ENCODE data around the gene SOX10.
"Not testable (repeated sequence)": the region's sequence is repeated elsewhere in the genome, so short reads cannot be mapped to it uniquely, and the experiment has no call there.

SOX10 gene

DNA sequence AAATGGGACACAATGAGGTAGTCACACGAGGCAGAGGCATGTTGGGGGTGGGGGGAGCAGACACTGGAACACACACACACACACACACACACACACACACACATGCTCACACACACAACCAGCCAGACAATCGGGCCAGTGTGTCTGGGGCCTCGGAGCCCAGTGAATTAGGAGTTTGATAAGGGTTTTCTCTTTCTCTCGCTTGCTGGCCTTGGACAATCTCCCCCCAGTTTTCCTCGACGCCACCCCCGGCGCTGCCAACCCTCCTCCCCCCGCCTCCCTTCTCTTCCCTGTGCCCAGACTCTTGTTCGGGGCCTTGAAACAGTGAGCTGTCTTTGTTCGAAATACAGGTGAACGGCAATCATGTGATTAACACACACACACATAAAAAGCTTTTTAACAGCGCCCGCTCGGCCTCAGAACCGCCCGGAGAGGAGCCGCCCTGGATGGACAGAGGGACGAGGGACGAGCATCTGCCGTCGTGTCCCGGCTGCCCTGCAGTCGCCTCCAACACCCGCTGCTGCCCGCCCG, 1.5 kb upstream of the SOX10 start:
- no peak for DNase-seq (ENCODE audit: low read depth)

DNA sequence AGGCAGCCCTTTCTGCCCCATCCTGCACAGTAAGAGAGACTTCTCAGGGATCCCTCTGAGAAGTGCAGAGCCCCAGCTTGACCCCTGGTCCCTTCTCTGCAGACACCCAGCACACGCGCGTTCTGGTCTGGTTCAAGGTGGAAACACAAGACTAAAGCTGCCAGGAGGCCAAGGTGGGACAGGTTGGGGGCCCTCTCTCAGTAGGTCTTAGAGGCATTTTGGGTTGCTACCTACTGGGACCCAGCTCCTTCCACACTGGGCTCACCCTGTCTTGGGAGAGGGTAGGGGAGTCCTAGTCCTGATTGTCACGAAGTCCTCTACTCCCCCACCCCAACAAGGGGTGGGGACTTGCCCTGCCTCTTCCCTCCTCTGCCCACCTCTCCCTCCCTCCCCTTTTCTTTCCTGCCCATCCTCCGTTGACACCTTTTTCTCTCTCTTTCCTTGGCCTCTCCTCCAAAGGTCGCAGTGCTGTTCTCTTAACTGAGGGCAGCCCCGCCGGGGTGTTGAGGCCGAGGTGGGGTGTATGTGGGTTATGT, 763 bp upstream of the SOX10 start:
- no peak for DNase-seq (ENCODE audit: low read depth)

DNA sequence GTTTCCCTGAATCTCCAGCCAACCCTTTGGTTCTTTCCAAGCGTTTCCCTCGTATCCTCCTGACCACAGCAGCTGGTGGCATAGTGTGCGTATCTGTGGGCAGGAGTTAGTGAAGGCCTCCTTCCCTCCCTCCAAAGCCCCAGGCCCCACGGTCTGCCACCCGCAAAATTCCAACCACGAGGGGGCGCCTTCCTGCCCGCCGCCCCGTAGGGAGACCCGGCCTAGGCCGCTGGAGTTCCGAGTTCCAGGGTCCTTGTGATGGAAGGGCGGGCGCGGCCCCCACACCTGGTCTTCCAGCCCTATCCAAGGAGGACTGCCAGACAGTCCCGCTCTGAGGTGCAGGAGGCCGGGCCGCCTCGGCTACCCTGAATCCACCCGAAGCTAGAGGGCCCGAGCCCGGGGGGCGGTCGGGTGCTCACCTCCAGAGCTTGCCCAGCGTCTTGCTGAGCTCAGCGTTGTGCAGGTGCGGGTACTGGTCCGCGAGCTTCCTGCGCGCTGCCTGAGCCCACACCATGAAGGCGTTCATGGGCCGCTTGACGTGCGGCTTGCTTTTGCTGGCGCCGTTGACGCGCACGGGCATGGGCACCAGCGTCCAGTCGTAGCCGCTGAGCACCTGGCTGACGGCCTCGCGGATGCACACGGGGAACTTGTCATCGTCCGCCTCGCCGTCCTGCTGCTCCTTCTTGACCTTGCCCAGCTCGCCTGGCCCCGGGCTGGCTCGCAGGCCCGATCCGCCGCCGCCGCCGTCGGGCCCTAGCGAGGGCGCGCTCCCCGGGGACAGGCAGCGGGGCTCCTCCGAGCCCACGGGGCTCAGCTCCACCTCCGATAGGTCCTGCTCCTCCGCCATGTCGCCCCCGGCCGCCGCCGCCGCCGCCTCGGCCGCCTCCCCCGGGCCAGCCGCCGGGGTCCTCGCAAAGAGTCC, 1.2 kb downstream of the SOX10 start:
- DNase-seq (ENCODE audit: low read depth) = no peak

DNA sequence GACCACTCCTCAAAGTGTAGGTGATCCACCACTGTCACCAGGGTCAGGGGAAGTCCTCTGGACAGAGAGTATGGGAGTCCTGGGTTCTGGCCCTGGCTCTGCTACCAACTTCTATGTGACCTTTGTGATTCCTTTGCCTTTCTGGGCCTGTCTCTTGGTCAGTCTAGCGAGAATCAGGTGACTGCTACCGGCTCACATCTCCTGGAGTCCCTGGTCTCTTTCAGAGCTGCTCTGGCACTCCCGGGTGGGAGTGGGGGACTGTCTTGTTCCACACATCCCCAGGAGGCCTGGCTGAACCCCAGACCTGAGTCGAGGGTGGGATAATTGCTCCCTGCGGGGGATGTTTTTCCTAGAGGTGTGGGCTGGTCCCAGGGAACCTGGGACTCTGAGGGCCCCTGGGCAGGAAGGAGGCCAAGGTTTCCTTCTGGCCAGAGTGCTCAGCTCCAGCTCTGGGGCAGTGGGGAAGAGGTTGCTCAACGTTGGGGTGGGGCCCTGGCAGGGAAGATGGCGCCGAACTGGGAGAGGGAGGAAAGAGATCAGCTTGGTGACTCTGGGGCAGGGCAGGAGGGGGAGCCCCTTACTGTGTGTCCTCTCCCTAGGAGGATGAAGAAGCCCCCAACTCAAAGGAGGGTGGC, 2.1 kb downstream of the SOX10 start:
- DNase-seq (ENCODE audit: low read depth) = no peak

DNA sequence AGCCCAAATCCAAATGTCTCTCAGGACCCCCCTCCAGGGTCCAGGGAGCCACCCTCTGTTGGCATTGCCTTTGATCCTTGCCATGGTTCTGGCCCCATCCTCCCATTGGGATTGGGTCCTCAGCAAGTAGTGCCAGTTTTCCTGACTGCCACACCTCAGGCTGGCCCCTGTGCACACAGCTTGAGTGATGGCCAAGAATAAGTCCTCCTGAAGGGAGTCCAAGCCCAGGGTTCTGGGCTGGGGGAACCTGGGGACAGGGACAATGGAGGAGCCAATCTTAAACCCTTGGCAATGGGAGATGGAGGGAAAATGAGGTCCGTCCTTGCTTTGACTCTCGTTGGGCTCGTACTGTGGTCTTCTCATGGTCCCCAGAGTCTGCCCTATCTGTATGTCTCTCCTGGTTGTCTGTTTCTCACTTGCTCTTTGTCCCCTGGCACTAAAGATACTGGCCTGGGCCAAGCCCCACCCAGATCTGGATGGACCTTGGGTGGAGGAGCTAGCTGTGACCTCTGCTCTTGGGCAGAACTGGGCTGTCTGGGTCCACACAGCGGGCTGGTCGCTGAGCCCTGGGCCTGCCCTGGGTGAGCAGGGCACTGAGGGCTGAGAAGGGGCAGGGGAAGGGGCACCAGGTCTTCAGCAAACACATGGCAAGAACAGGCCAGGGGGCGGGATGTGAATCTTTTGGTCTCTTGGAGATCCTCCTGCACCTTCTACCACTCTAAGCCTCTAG, 2.9 kb downstream of the SOX10 start:
- no peak for DNase-seq (ENCODE audit: low read depth)

DNA sequence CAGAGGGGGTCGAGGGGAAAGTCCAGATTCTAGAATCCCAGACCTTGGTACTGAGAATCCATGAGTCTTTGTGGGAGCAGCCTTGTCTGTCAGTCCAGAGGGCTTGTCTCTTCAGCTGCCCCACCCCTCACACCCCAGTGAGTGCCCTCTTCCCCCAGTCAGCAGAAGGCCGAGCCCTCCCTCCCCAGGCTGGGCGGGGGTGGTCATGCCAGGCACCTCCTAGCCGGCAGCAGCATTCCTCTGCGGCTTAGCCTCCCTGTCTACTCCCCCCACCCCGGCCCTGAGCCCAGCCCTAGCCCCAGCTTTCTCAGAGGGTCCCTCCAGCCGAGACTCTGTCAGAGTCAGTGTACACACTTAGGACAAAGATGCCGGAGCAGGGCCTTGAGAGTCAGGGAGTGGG, 4.6 kb downstream of the SOX10 start:
- no peak for DNase-seq (ENCODE audit: low read depth)

DNA sequence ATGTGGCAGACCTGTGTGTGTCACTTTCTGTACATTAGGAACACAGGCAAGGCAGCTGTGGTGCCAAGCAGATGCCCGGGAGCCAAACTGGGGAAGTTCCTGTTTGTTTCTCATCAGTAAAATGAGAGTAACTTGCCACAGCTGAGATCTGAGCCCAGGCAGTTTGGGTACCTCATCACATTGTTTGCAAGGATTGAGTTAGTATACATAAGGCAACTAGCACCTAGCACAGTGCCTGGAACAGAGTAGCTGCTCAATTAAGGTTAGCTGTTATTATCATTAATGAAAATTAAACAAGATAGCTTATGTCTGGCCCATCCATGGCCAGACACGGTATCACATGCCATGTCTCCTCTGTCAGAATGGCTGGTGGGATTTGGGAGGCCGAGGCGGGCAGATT, 7.8 kb downstream of the SOX10 start:
- DNase-seq (ENCODE audit: low read depth) = no peak

DNA sequence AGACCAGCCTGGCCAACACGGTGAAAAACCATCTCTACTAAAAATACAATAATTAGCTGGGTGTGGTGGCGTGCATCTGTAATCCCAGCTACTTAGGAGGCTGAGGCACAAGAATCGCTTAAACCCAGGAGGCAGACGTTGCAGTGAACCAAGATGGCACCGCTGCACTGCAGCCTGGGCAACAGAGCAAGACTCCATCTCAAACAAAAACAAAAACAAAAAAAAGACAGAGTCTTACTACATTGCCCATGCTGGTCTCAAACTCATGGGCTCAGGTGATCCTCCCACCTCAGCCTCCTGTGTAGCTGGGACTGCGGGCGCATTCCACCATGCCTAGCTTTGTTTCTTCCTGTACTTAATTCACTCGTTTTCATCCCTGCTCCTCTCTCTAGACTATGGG, 8.3 kb downstream of the SOX10 start:
- DNase-seq (ENCODE audit: low read depth) = not testable (repeated sequence)

DNA sequence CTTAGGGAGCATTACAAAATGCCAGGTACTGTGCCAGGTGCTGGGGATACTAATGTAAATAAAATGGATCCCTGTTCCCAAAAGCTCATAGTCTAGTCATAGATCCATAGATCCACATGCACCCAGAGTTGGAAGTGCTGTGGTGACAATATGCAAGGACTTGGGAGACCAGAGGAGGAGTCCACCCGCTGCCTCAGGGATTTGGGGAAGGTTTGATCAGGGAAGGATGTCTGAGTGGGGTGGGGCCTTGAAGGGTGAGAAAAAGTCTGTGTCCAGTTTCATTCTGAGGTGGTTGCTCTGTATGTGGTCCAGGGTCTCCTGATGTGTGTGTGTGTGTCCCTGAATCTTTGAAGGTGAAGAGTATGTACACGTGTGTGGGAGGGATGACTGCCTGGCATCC, 9.2 kb downstream of the SOX10 start:
- no peak for DNase-seq (ENCODE audit: low read depth)

DNA sequence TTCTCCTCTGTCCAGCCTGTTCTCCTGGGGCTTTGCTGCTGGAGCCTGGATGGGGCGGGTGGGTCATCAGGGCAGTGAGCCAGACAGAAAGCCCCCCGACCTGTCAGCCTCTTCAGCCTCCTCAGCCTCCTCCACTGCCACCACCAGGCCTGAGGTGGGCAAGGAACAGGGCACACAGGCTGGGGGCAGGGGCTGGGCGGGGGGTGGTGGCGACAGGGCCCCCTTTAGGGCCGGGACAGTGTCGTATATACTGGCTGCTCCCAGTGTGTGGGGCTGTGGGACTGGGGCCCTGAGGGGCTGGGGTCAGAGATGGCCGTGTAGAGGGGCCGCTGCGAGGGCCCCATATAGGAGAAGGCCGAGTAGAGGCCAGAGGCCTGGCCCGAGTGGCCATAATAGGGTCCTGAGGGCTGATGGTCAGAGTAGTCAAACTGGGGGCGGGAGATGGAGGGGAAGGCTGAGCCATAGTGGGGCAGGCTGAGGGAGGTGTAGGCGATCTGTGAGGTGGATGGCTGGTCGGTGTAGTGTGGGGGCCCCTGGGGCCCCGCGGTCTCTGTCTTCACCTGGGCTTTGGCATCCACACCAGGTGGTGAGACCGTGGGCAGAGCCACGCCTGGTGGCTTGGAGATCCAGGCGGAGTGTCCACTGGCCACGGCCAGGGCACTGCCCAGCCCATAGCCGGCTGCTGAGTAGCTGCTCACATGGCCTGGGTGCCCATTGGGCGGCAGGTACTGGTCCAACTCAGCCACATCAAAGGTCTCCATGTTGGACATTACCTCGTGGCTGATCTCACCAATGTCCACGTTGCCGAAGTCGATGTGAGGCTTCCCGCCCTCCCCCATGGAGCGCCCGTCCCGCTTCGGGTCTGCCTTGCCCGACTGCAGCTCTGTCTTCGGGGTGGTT, 10.8 kb downstream of the SOX10 start:
- no peak for DNase-seq (ENCODE audit: low read depth)

DNA sequence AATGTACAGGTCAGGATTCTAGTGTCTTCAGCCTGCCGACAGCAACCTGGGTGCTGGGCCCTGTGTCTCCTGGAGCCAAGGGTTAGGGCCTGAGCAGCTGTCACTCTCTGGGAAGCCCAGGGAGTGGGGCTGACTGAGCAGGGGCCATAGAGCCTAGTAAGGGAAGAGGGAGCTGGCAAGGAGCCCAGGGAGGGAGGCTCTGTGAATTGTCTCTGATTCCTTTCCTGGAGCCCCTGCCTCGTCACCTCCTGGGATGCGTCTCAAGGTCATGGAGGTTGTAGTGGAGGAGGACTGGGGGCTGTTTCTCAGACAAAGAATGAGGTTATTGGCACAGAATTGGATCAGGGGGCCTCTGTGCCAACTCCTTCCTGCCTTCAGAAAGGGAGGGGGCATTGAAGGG, 11.8 kb downstream of the SOX10 start:
- no peak for DNase-seq (ENCODE audit: low read depth)

DNA sequence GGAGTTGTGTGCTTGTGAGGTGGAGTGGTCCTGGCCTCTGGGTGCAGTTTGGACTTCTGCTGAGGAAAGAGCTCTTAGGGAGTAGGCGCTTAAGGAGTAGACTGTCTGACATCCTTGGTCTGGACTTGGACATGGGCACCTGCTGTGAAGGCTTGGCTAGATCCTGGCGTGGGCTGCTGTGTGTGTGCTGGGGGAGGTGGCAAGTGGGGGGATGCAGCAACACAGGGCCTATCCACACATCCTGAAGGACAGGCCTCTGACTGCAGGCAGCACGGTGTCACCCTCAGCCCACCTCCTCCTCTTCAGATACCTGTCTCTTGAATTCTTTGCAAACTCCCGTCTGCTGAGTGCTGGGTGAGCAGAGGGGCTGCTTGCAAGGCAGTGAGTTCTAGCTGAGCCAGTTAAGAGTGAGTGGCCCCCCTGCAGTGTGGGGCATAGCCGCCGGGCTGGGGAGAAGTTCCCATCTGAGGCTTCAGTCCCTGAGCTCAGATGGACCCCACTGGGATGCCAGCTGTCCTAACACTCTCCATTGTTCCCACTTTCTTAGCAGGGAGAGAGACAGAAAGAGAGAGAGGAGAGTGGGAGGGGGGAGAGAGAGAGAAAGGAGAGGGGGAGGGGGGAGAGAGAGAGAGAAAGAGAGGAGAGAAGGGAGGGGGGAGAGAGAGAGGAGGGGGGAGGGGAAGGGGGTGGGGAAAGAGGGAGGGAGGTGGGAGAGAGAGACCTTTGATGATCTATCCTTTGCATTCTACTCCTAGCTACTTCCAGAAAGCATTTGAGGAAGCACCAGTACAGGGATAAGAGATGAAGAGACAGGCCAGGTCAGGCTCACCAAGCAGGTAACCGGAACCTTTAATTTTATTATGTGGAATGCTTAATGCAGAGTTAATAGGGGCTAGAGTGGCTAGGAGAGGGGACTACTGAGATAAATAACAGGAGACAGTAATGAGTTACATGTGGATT, 12.6 kb downstream of the SOX10 start:
- DNase-seq (ENCODE audit: low read depth) = no peak

DNA sequence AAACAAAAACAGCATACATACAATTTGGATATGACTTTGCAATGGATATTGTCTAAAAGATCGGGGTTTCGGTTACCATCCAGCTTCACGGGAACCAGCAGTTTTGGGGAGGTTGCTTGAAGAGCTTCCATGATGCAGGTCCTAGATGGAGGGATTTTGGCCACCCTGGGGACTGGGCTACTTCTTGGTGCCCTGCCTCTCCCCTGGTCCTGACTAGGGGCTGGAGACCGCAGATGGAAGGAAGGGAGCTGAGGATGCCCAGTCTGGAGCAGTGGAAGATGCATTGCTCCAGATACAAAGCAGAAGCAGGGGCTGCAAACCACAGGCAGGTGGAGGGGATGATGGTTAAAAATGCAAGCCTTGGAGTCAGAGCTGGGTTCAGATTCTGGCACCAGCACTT, 13.5 kb downstream of the SOX10 start:
- DNase-seq (ENCODE audit: low read depth) = no peak

DNA sequence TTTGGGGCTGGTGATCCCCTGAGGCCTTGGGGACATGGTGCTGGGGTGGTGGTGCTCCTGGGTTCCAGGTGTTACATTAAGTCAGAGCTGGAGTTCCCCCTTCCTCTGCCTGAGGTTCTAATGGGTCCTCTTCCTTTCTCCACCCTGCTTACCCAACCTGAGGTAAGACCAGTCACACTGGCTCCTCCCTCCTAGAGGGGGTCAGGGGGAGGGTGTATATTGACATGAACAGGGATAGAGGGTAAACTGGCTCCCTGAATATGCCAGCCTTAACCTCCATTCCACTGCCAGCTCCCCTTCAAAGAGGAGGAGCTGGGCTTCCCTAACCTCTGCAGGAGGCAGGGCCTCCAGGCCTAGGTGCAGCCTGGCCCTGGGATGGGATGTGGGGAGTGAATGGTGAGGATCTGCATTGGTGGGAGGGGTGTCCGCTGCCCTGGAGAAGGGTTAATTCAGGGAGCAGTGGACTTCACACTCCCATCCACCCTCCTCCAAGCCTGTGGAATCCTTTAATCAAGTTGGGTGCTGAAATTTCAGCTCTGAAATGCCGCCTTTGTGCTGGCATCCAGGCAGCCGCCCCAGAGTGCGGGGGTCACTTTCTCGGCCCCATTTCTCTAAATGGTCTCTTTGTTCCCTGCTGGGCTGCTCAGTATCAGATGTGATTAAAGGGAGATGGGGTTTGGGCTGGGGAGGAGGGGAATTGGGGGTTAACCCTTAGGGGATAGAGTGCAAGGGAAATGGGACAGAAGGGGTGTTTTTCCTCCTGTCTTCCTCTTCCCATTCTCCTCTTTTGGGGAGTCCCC, 15.7 kb downstream of the SOX10 start:
- no peak for DNase-seq (ENCODE audit: low read depth)

DNA sequence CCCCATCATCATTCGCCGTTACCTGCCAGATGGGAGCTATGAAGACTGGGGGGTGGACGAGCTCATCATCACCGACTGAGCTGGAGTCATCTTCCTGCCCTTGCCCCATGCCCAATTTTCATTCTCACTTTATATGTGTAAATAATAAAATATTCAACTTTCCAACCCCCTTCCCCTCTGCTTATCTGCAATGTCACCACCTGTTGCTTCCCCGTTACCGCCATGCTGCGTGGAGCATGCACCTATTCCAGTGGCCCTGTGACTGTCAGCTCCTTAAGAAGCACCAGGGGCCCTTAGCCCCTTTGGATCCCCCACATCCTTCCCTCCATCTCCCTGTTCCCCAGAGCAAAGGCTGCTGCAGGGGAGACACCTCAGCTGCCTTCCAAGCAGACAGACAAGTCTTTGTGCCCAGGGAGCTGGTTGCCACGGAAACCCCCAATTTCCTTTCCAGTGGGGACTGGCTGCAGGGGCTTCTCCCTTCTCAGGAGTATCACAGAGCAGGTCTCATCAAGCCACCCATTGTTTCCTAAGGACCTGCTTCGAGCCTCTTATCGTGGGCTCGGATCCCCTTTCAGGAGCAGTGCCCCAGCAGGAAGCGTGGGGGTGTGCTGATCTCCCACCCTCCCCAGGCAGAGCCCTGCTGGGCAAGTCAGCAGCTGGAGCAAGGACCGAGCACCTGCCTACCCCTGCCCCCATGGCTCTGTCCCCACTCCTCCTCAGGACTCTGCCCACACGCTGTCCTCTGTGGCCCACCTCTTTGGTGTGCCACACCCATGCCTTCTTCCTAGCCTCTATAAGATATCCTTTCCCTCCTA, 16.5 kb downstream of the SOX10 start:
- DNase-seq (ENCODE audit: low read depth) = no peak

DNA sequence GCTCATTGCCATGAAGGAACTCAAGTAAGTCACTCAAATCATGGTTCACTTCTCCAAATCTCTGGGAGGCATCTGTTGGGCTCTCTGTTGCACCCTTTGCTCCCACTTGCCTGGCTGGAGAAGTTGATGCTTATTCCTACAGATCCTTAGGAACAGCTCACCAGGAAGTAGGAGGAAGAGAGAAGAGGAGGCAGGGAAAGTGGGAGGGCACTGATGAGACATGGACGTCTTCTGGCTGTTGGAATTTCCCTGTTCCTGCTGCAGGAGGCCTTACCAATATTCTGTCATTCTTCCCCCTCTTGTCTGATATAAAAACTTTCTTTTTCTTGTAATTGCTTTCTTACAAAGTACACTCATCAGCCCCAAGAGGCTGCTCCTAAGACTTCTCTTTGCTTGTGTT, 17.2 kb downstream of the SOX10 start:
- DNase-seq (ENCODE audit: low read depth) = no peak

DNA sequence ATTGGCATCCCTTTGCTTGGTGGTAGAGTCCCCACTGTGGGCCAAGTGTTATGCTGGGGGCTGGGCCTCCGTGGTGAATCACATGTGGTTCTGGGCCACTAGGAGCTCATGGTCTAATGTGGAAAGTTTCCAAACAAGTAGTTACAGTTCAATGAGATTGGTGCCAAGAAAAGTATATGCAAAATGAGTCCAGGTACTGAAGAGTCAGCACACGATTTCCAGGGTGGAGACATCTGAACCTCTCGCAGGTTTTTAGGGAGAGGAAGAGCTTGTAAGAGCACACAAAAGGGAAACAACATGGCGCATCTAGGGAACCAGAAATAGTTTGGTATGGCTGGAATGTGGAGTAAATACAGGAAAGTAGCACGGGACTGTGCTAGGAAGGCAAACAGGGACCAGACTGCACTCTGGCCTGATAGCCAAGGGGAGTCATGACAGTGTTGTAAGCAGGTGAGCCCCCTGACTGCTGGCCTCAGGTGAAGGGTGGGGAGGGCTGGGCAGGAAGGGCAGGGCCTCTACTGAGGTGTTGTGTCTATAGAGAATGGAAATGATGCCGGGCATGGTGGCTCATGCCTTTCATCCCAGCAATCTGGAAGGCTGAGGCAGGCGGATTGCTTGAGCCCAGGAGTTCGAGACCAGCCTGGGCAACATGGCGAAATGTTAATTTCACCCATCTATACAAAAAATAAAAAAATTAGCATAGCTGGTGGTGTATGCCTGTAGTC, 18.3 kb downstream of the SOX10 start:
- no peak for DNase-seq (ENCODE audit: low read depth)

DNA sequence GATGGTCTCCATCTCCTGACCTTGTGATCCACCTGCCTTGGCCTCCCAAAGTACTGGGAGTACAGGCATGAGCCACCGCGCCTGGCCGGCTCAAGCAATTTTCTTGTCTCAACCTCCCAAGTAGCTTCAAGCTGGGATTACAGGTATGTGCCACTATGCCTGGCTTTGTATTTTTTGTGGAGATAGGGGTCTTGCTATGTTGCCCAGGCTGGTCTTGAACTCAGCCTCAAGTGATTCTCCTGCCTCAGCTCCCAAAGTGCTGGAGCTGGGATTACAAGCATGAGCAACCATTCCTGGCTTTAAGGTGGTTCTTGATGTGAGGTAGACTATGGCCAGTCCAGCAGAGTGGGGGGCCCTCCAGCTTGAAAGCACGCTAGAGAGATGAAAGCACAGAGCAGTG, 23.3 kb downstream of the SOX10 start:
- DNase-seq (ENCODE audit: low read depth) = no peak
